Astrocyte of the hippocampus (primary cell): ENCODE data around the gene POU4F1.

Experiments
- DNase-seq: peaks from one replicate; pipeline ENCODE4 v3.0.0; 2011; ENCODE audit warnings: low read depth, low spot score

The POU4F1 gene

GRCh38 chr13:78592584-78592983 lies 10.8 kb downstream of the POU4F1 start:
- no peak for DNase-seq

- DNase-seq: peak; percentile 59
Observed at GRCh38 chr13:78589206-78589605, 14.1 kb downstream of the POU4F1 start.

- DNase-seq: no peak
Observed at GRCh38 chr13:78587395-78587794, 16.0 kb downstream of the POU4F1 start.

GRCh38 chr13:78586706-78587105 lies 16.6 kb downstream of the POU4F1 start:
- DNase-seq: no peak

DNA sequence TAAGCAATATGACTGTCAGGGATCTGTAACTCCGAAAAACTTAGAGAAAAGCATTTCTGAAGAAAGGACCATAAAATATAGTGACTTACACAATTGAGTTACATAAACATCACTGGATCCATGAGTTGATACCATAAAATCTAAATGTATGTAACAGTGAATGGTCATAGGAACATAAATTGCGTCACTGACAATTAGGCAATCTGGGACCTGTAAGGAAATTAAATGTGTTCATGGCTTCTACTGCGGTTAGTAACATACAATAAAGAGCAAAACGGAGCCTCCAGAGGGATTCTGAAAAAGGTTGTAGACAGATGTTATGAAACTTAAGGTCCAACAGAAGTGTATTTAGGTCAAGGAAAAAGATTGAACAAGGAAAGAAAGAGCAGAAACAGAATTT lies 27.1 kb downstream of the POU4F1 start:
- no peak for DNase-seq

DNA sequence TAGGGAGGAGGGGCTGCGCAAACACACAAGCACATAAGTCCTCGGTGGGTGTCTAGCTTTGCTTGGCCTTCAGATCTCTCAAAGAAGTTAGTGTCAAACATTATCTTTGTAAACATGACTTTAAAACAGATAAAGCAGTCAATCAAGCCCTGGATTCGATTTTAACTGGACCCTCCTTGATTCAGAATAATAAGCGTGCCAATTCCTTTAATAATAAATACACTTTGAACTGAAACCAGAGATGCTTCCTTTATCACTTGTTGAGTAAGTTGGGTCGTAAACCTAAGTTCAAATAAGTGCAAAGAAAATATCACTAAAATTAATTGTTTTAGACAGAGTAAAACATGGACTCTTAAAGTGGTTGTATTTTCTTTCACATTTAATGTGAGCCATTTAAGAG lies 30.9 kb downstream of the POU4F1 start:
- DNase-seq: no peak

DNA sequence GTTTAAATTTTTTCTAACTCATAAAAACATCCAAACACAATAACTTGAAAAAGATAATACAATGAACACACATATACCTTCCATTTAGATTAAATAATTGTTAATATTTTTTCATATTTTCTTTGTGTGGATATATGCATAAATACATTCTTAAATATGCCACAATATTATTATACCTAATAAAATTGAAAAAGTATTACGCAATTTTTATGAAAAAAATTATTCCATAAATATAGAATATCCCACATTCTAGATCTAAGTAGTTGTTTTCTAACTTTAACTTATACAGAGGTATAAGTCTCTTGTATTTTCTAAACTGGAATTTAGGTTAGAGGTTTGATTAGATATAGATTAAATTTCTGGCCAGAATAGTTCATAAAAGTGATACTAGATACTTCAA lies 34.3 kb downstream of the POU4F1 start:
- DNase-seq: no peak

GRCh38 chr13:78566631-78567030 lies 36.7 kb downstream of the POU4F1 start:
- no peak for DNase-seq

DNA sequence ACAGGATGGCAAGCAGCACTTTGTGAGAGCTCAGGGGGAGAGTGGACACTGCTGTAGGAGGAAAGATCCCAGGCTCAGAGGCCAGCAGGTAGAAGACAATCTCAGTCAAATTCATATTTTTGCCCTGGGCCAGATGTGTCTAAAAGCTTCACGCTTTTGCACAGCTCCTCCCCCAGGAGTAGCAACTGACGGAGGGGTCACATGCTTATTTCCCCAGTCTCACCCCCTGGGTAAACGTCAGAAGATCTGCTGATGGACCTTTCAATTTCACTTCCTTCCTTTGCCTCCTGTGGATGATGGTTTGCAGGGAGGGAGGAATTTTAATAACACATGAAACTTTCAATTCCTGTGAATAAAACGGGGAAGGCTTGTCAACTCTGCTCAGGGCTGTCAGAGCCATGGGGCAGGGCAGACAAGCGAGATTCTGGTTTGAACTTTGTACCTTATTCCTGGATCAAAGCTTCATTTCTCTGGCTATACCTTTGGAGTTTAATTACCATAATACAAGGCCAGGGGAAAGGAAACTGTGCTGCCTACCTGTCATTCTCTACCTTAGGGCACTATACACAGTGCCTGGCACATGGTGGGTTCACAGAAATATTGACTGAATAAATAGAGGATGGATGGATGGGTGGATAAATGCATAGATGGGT lies 41.0 kb downstream of the POU4F1 start:
- DNase-seq: no peak
